Measurements from ENCODE around the gene SAMHD1. TPM values are rescaled to one million over a fixed set of nuclear protein-coding genes. Genes with fewer than 3 reads are reported as not detected.

Gene SAMHD1
- total and polyA plus RNA-seq, 2 of the 13 experiments (the other 11 are each of a cell fraction or from before 2014, with no cell fraction given), result 16.9 to 43.5 TPM

DNA sequence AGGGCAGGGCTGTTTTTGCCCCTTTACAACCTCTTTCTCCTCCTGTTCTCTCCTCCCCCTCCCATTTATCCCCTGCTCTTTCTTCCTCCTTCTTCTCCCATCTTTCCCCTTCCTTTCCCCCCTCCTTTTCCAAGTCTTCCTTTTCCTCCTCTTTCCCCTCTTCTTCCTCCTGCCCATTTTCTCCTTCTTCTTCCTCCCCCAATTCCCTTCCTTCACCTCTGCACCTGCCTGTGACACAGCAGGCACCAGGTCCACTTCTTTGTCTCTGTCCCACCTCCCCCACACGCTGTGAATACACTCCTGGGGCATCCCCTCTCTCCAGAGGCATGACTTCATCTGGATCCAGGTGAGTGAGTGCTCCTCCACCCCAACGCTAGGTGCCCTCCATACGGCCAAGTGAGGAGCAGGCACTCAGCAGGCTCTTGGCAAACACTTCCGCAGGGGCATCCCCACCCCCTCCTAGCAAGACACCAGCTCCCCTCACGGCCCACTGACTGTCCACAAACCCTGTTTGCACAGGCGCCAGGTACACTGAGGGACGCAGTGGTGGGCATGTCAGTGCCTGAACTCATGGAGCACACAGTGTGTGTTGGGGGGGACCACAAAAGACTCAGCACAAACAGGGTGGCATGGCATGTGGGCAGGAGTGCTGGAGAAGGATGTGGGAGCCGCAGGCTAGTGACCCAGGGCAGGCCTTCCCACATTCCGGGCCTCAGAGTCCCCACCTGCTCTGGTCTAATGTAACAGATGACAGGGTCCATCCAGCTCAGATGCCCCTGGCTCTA lies 86.2 kb downstream of the SAMHD1 start (continued):
- TF ChIP-seq, protein P1, sequence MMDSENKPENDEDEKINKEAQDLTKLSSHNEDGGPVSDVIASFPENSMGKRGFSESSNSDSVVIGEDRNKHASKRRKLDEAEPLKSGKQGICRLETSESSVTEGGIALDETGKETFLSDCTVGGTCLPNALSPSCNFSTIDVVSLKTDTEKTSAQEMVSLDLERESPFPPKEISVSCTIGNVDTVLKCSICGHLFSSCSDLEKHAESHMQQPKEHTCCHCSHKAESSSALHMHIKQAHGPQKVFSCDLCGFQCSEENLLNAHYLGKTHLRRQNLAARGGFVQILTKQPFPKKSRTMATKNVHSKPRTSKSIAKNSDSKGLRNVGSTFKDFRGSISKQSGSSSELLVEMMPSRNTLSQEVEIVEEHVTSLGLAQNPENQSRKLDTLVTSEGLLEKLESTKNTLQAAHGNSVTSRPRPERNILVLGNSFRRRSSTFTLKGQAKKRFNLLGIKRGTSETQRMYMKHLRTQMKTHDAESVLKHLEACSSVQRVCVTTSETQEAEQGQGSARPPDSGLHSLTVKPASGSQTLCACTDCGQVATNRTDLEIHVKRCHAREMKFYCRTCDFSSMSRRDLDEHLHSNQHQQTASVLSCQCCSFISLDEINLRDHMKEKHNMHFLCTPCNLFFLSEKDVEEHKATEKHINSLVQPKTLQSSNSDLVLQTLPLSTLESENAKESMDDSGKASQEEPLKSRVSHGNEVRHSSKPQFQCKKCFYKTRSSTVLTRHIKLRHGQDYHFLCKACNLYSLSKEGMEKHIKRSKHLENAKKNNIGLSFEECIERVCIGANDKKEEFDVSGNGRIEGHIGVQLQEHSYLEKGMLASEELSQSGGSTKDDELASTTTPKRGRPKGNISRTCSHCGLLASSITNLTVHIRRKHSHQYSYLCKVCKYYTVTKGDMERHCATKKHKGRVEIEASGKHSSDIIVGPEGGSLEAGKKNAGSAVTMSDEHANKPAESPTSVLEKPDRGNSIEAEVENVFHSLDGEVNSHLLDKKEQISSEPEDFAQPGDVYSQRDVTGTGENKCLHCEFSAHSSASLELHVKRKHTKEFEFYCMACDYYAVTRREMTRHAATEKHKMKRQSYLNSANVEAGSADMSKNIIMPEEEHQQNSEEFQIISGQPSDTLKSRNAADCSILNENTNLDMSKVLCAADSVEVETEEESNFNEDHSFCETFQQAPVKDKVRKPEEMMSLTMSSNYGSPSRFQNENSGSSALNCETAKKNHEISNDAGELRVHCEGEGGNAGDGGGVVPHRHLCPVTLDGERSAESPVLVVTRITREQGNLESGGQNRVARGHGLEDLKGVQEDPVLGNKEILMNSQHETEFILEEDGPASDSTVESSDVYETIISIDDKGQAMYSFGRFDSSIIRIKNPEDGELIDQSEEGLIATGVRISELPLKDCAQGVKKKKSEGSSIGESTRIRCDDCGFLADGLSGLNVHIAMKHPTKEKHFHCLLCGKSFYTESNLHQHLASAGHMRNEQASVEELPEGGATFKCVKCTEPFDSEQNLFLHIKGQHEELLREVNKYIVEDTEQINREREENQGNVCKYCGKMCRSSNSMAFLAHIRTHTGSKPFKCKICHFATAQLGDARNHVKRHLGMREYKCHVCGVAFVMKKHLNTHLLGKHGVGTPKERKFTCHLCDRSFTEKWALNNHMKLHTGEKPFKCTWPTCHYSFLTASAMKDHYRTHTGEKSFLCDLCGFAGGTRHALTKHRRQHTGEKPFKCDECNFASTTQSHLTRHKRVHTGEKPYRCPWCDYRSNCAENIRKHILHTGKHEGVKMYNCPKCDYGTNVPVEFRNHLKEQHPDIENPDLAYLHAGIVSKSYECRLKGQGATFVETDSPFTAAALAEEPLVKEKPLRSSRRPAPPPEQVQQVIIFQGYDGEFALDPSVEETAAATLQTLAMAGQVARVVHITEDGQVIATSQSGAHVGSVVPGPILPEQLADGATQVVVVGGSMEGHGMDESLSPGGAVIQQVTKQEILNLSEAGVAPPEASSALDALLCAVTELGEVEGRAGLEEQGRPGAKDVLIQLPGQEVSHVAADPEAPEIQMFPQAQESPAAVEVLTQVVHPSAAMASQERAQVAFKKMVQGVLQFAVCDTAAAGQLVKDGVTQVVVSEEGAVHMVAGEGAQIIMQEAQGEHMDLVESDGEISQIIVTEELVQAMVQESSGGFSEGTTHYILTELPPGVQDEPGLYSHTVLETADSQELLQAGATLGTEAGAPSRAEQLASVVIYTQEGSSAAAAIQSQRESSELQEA (CRISPR knock-in tag; IDR thresholded peaks at IDR 0.05; ENCODE audit: not compliant biosample characterization), result no peak
- no peak for TF ChIP-seq ZNF550 (CRISPR knock-in tag; IDR thresholded peaks at IDR 0.05; ENCODE audit: borderline replicate concordance)
- TF ChIP-seq, protein P2, sequence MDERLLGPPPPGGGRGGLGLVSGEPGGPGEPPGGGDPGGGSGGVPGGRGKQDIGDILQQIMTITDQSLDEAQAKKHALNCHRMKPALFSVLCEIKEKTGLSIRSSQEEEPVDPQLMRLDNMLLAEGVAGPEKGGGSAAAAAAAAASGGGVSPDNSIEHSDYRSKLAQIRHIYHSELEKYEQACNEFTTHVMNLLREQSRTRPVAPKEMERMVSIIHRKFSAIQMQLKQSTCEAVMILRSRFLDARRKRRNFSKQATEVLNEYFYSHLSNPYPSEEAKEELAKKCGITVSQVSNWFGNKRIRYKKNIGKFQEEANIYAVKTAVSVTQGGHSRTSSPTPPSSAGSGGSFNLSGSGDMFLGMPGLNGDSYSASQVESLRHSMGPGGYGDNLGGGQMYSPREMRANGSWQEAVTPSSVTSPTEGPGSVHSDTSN (CRISPR knock-in tag; IDR thresholded peaks at IDR 0.05), result 0 out of 2 replicates have a peak, but pooled peaks have one; percentile 20
- no peak for TF ChIP-seq KDM2A (CRISPR knock-in tag; IDR thresholded peaks at IDR 0.05; ENCODE audit: borderline replicate concordance, low read depth)
- TF ChIP-seq, protein P3, sequence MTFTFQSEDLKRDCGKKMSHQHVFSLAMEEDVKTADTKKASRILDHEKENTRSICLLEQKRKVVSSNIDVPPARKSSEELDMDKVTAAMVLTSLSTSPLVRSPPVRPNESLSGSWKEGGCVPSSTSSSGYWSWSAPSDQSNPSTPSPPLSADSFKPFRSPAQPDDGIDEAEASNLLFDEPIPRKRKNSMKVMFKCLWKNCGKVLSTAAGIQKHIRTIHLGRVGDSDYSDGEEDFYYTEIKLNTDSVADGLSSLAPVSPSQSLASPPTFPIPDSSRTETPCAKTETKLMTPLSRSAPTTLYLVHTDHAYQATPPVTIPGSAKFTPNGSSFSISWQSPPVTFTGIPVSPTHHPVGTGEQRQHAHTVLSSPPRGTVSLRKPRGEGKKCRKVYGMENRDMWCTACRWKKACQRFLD (CRISPR knock-in tag; IDR thresholded peaks at IDR 0.05; ENCODE audit: borderline replicate concordance), result no peak
- TF ChIP-seq ZKSCAN1 (IDR thresholded peaks at IDR 0.05; ENCODE audit: low read length), result no peak
- TF ChIP-seq POLR2G (IDR thresholded peaks at IDR 0.05; ENCODE audit: low read depth, low read length), result no peak
- no peak for TF ChIP-seq ZNF782 (CRISPR knock-in tag; IDR thresholded peaks at IDR 0.05; ENCODE audit: borderline replicate concordance)
- TF ChIP-seq SOX6 (IDR thresholded peaks at IDR 0.05), result no peak
- no peak for TF ChIP-seq SOX6 (CRISPR knock-in tag; IDR thresholded peaks at IDR 0.05)
- TF ChIP-seq, protein P4, sequence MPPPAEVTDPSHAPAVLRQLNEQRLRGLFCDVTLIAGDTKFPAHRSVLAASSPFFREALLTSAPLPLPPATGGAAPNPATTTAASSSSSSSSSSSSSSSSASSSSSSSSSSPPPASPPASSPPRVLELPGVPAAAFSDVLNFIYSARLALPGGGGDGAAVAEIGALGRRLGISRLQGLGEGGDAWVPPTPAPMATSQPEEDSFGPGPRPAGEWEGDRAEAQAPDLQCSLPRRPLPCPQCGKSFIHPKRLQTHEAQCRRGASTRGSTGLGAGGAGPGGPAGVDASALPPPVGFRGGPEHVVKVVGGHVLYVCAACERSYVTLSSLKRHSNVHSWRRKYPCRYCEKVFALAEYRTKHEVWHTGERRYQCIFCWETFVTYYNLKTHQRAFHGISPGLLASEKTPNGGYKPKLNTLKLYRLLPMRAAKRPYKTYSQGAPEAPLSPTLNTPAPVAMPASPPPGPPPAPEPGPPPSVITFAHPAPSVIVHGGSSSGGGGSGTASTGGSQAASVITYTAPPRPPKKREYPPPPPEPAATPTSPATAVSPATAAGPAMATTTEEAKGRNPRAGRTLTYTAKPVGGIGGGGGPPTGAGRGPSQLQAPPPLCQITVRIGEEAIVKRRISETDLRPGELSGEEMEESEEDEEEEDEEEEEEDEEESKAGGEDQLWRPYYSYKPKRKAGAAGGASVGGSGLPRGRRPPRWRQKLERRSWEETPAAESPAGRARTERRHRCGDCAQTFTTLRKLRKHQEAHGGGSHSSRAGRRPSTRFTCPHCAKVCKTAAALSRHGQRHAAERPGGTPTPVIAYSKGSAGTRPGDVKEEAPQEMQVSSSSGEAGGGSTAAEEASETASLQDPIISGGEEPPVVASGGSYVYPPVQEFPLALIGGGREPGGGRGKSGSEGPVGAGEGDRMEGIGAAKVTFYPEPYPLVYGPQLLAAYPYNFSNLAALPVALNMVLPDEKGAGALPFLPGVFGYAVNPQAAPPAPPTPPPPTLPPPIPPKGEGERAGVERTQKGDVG (CRISPR knock-in tag; IDR thresholded peaks at IDR 0.05; ENCODE audit: borderline replicate concordance), result peak; percentile 5; the same call in 1 of the 2 replicates
- TF ChIP-seq ATM (IDR thresholded peaks at IDR 0.05; ENCODE audit: borderline replicate concordance), result no peak
- no peak for TF ChIP-seq ZFX (CRISPR knock-in tag; IDR thresholded peaks at IDR 0.05; ENCODE audit: low read depth)
- no peak for TF ChIP-seq SUZ12 (IDR thresholded peaks at IDR 0.05; ENCODE audit: low read depth, low read length)
- peak; percentile 81; the same call in 1 of the 2 replicates for TF ChIP-seq HNRNPL (IDR thresholded peaks at IDR 0.05; ENCODE audit: low read depth, low read length)
